Gastrocnemius medialis (tissue), 4 donors: ENCODE measurements around the gene MAN1C1.

ENCODE experiments used
- POLR2A ChIP-seq, 2 donors: fragments of 450-650 bp; IDR thresholded peaks; one replicate each; pipeline ENCODE4 v1.6.1; 2017; ENCODE audit warnings: antibody characterized with exemption in 2 of 2, mild to moderate bottlenecking in 2 of 2, moderate library complexity in 2 of 2
- TF ChIP-seq, protein P1 (sequence below), 5 experiments: fragments of 450-650 bp in 3 of 5; fragments of 200-600 bp in 2 of 5; sonication (generic) in 2 of 5; IDR thresholded peaks in 4 of 5; conservative IDR thresholded peaks in 1 of 5; 1 replicate in 4 of 5; 2 replicates in 1 of 5; pipeline ENCODE4 v1.5.1; 2016 to 2019; ENCODE audit warnings: antibody characterized with exemption in 5 of 5, mild to moderate bottlenecking in 3 of 5, moderate library complexity in 3 of 5

- TF ChIP-seq, protein P1, sequence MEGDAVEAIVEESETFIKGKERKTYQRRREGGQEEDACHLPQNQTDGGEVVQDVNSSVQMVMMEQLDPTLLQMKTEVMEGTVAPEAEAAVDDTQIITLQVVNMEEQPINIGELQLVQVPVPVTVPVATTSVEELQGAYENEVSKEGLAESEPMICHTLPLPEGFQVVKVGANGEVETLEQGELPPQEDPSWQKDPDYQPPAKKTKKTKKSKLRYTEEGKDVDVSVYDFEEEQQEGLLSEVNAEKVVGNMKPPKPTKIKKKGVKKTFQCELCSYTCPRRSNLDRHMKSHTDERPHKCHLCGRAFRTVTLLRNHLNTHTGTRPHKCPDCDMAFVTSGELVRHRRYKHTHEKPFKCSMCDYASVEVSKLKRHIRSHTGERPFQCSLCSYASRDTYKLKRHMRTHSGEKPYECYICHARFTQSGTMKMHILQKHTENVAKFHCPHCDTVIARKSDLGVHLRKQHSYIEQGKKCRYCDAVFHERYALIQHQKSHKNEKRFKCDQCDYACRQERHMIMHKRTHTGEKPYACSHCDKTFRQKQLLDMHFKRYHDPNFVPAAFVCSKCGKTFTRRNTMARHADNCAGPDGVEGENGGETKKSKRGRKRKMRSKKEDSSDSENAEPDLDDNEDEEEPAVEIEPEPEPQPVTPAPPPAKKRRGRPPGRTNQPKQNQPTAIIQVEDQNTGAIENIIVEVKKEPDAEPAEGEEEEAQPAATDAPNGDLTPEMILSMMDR (IDR thresholded peaks at IDR 0.05 in 4 of 5, conservative IDR thresholded peaks at IDR 0.05 in 1 of 5): no peak
- no peak for TF ChIP-seq POLR2A (IDR thresholded peaks at IDR 0.05)
These were observed 197.3 kb downstream of the MAN1C1 start for GRCh38 chr1:25813734-25814471.
